PC-9 (cell line): ENCODE data around the gene NMNAT3. TPM values are rescaled to one million over a fixed set of nuclear protein-coding genes. Genes with fewer than 3 reads are reported as not detected.

ENCODE experiments used
- BruUV-seq: library from RNA; stranded (reverse); fragments of 400-500 nt; replicated peaks from 2 replicates; lab custom pipeline; 2021; lab: Mats Ljungman, UMichigan
- CTCF ChIA-PET: fragments of 300-600 bp; sonication (Branson Sonifier 250); formaldehyde crosslinking; loops from one replicate; lab custom pipeline; 2022; ENCODE audit warnings: antibody characterized with exemption; lab: Charles Lee
- POLR2A ChIA-PET: fragments of 300-600 bp; sonication (Branson Sonifier 250); formaldehyde crosslinking; loops from one replicate; lab custom pipeline; 2022; ENCODE audit warnings: antibody characterized with exemption; ENCODE audit not compliant: unreplicated experiment; lab: Charles Lee
- DNase-seq, 2 experiments: peaks; one replicate each; pipeline versions ENCODE4 v3.0.0 to v3.0.0-alpha.2; 2015 to 2022; ENCODE audit warnings: mixed read lengths in 1 of 2
- H2AFZ ChIP-seq: fragments of 200-600 bp; sonication (generic); 2 replicates; pipeline ENCODE4 v1.8.1; 2017; ENCODE audit warnings: antibody characterized with exemption
- H3F3A ChIP-seq: fragments of 200-600 bp; sonication (generic); 2 replicates; pipeline ENCODE4 v1.8.1; 2017; ENCODE audit warnings: antibody characterized with exemption, mild to moderate bottlenecking, low read depth; ENCODE audit not compliant: insufficient read depth
- H3K27ac ChIP-seq: fragments of 200-600 bp; sonication (generic); 2 replicates; pipeline ENCODE4 v1.6.1; 2016; ENCODE audit warnings: mixed run types
- H3K27me3 ChIP-seq: fragments of 200-600 bp; sonication (generic); 2 replicates; pipeline ENCODE4 v1.6.1; 2016; ENCODE audit warnings: low read depth, mixed run types; ENCODE audit not compliant: insufficient read depth
- H3K36me3 ChIP-seq: fragments of 200-600 bp; sonication (generic); 2 replicates; pipeline ENCODE4 v1.6.1; 2016; ENCODE audit warnings: low read depth, mixed run types
- H3K4me1 ChIP-seq: fragments of 200-600 bp; sonication (generic); replicated peaks from 2 replicates; pipeline ENCODE4 v1.6.1; 2016; ENCODE audit warnings: mixed run types; ENCODE audit not compliant: insufficient read depth
- H3K4me2 ChIP-seq: fragments of 200-600 bp; sonication (generic); 2 replicates; pipeline ENCODE4 v1.6.1; 2017; ENCODE audit warnings: mixed run types
- H3K4me3 ChIP-seq: fragments of 200-600 bp; sonication (generic); 2 replicates; pipeline ENCODE4 v1.6.1; 2016; ENCODE audit warnings: mixed run types
- H3K79me2 ChIP-seq: fragments of 200-600 bp; sonication (generic); 2 replicates; pipeline ENCODE4 v1.6.1; 2017; ENCODE audit warnings: low read depth, mixed run types
- H3K9me2 ChIP-seq: fragments of 200-600 bp; sonication (generic); 2 replicates; pipeline ENCODE4 v1.8.1; 2017; ENCODE audit warnings: mild to moderate bottlenecking; ENCODE audit not compliant: insufficient read depth
- H3K9me3 ChIP-seq: fragments of 200-600 bp; sonication (generic); 2 replicates; pipeline ENCODE4 v1.8.1; 2016; ENCODE audit warnings: low read depth; ENCODE audit not compliant: insufficient read depth
- H4K20me1 ChIP-seq: fragments of 200-600 bp; sonication (generic); 2 replicates; pipeline ENCODE4 v1.8.1; 2017; ENCODE audit not compliant: insufficient read depth
- CTCF ChIP-seq: fragments of 200-600 bp; sonication (generic); conservative IDR thresholded peaks from 2 replicates; pipeline ENCODE4 v1.6.1; 2017; ENCODE audit warnings: mixed run types, antibody characterized with exemption, mild to moderate bottlenecking, moderate library complexity
- EZH2 ChIP-seq: fragments of 200-600 bp; sonication (generic); IDR thresholded peaks from 2 replicates; pipeline ENCODE4 v1.8.0; 2017; ENCODE audit warnings: antibody characterized with exemption, low read depth
- intact Hi-C: fragments of 100-400 bp; cut with micrococcal nuclease; formaldehyde crosslinking; loops from one replicate; pipeline ENCODE4 v1.10.0; 2022; ENCODE audit not compliant: unreplicated experiment
- total RNA-seq: library from RNA; stranded (reverse); gene quantifications from 2 replicates; pipeline ENCODE4 v1.2.3, GENCODE V29; 2021

NMNAT3 gene
- total RNA-seq, 1 experiment from 2014 or later = 1.6 TPM

GRCh38 chr3:139561255-139561817, 116.4 kb downstream of the NMNAT3 start:
- DNase-seq = no peak
- intact Hi-C loops = loop anchor here (5.0 kb wide), 1 partner anchor 1301 kb away; no protein-coding TSS in a partner anchor
- H3K79me2 ChIP-seq = no peaks in the 10 kb centered on the region
- TF ChIP-seq EZH2 (no peak), CTCF (no peak)
- no peak overlapping the region for H2AFZ ChIP-seq
- H3K9me2 ChIP-seq = no peaks in the 10 kb centered on the region
- H3K9me3 ChIP-seq = no peaks in the 10 kb centered on the region
- H4K20me1 ChIP-seq = no peaks in the 10 kb centered on the region
- no peak overlapping the region for H3K4me3 ChIP-seq
- no TSS peak for BruUV-seq
- peaks cover 13% of the 10 kb centered on the region; the same call in 1 of the 2 replicates for H3F3A ChIP-seq
- no peaks in the 10 kb centered on the region for H3K36me3 ChIP-seq
- no peaks in the 10 kb centered on the region for H3K27me3 ChIP-seq
- no peak overlapping the region for H3K27ac ChIP-seq
- ChIA-PET CTCF (interaction anchor here (0.6 to 1.9 kb wide), 5 partner anchors 41 to 1887 kb away, joined by 3 to 11 read pairs (median 4); no protein-coding TSS in a partner anchor), POLR2A (interaction anchor here (0.6 kb wide), 1 partner anchor 211 kb away, joined by 4 read pairs; no protein-coding TSS in a partner anchor)
- no peak overlapping the region for H3K4me2 ChIP-seq
- H3K4me1 ChIP-seq = peaks cover 41% of the 10 kb centered on the region

- Histone ChIP-seq H2AFZ (no peak overlapping the region), H3K4me1 (peaks cover 43% of the 10 kb centered on the region), H4K20me1 (no peaks in the 10 kb centered on the region), H3K4me2 (no peak overlapping the region), H3F3A (peaks cover 13% of the 10 kb centered on the region; the same call in 1 of the 2 replicates), H3K9me2 (no peaks in the 10 kb centered on the region), H3K36me3 (no peaks in the 10 kb centered on the region), H3K27me3 (no peaks in the 10 kb centered on the region), H3K4me3 (no peak overlapping the region), H3K79me2 (no peaks in the 10 kb centered on the region), H3K27ac (no peak overlapping the region), H3K9me3 (no peaks in the 10 kb centered on the region)
- TF ChIP-seq CTCF (no peak), EZH2 (no peak)
- intact Hi-C loops = loop anchor here (5.0 kb wide), 1 partner anchor 1302 kb away; no protein-coding TSS in a partner anchor
- ChIA-PET POLR2A (no interaction called here), CTCF (no interaction called here)
- DNase-seq = no peak
- BruUV-seq = no TSS peak
Observed at GRCh38 chr3:139560411-139560810, 117.4 kb downstream of the NMNAT3 start.

GRCh38 chr3:139559541-139559940, 118.2 kb downstream of the NMNAT3 start:
- peaks cover 47% of the 10 kb centered on the region for H3K4me1 ChIP-seq
- no TSS peak for BruUV-seq
- no peak overlapping the region for H2AFZ ChIP-seq
- peak; percentile 50 to 86 for DNase-seq
- H3K9me2 ChIP-seq = no peaks in the 10 kb centered on the region
- peaks cover 13% of the 10 kb centered on the region; the same call in 1 of the 2 replicates for H3F3A ChIP-seq
- H3K36me3 ChIP-seq = no peaks in the 10 kb centered on the region
- no peaks in the 10 kb centered on the region for H3K79me2 ChIP-seq
- no peaks in the 10 kb centered on the region for H4K20me1 ChIP-seq
- intact Hi-C loops = loop anchor here (1.0 to 2.0 kb wide), 3 partner anchors 25 to 125 kb away; no protein-coding TSS in a partner anchor
- TF ChIP-seq EZH2 = no peak
- no peak for TF ChIP-seq CTCF
- POLR2A ChIA-PET = interaction anchor here (0.6 kb wide), 1 partner anchor 242 kb away, joined by 11 read pairs; no protein-coding TSS in a partner anchor
- H3K27me3 ChIP-seq = no peaks in the 10 kb centered on the region
- no peak overlapping the region for H3K4me3 ChIP-seq
- no peaks in the 10 kb centered on the region for H3K9me3 ChIP-seq
- peak overlapping the region; percentile 47 for H3K4me2 ChIP-seq
- CTCF ChIA-PET = no interaction called here
- H3K27ac ChIP-seq = 0 out of 2 replicates have a peak overlapping the region, but pooled peaks have one; percentile 39
